A673 (cell line): ENCODE measurements around the gene KDM5A. TPM values are rescaled to one million over a fixed set of nuclear protein-coding genes. Genes with fewer than 3 reads are reported as not detected.

ENCODE experiments used
- BruUV-seq: library from RNA; stranded (reverse); fragments of 400-500 nt; replicated peaks from 2 replicates; lab custom pipeline; 2021; lab: Mats Ljungman, UMichigan
- CTCF ChIA-PET: fragments of 300-600 bp; sonication (Branson Sonifier 250); formaldehyde crosslinking; loops from one replicate; lab custom pipeline; 2022; ENCODE audit warnings: antibody characterized with exemption; lab: Charles Lee
- POLR2A ChIA-PET: fragments of 300-600 bp; sonication (Branson Sonifier 250); formaldehyde crosslinking; loops from one replicate; lab custom pipeline; 2022; ENCODE audit warnings: antibody characterized with exemption; ENCODE audit not compliant: low non-redundant PET; lab: Charles Lee
- DNase-seq: peaks from one replicate; pipeline ENCODE4 v3.0.0-alpha.2; 2015; ENCODE audit warnings: low spot score
- H3K27ac ChIP-seq: fragments of 200-600 bp; sonication (generic); 2 replicates; pipeline ENCODE4 v1.5.1; 2016; ENCODE audit warnings: mixed run types, low read depth, mild to moderate bottlenecking, mixed read lengths, antibody characterized with exemption, low read length; ENCODE audit not compliant: poor library complexity, severe bottlenecking
- H3K27me3 ChIP-seq: fragments of 200-600 bp; sonication (generic); replicated peaks from 2 replicates; pipeline ENCODE4 v1.6.1; 2017; ENCODE audit warnings: mixed run types, low read depth, mild to moderate bottlenecking, mixed read lengths, antibody characterized with exemption, low read length; ENCODE audit not compliant: insufficient read depth, poor library complexity
- H3K36me3 ChIP-seq: fragments of 200-600 bp; sonication (generic); 2 replicates; pipeline ENCODE4 v1.6.1; 2016; ENCODE audit warnings: mixed run types, mild to moderate bottlenecking, mixed read lengths, antibody characterized with exemption, low read length; ENCODE audit not compliant: insufficient read depth, poor library complexity, severe bottlenecking
- H3K4me1 ChIP-seq: fragments of 200-600 bp; sonication (generic); 2 replicates; pipeline ENCODE4 v1.6.1; 2017; ENCODE audit warnings: mixed run types, mild to moderate bottlenecking, mixed read lengths, antibody characterized with exemption, low read length; ENCODE audit not compliant: insufficient read depth, poor library complexity, severe bottlenecking
- H3K4me3 ChIP-seq: fragments of 200-600 bp; sonication (generic); 2 replicates; pipeline ENCODE4 v1.5.1; 2016; ENCODE audit warnings: low read depth, mixed run types, mild to moderate bottlenecking, mixed read lengths, low read length; ENCODE audit not compliant: poor library complexity, severe bottlenecking
- H3K9me3 ChIP-seq: fragments of 200-600 bp; sonication (generic); 2 replicates; pipeline ENCODE4 v1.6.1; 2016; ENCODE audit warnings: mixed run types, low read depth, mild to moderate bottlenecking, mixed read lengths, antibody characterized with exemption, low read length; ENCODE audit not compliant: poor library complexity, severe bottlenecking
- EZH2 ChIP-seq: fragments of 200-600 bp; sonication (generic); IDR thresholded peaks from 2 replicates; pipeline ENCODE4 v1.6.1; 2017; ENCODE audit warnings: borderline replicate concordance, low read depth, mild to moderate bottlenecking, mixed read lengths, antibody characterized with exemption, low read length; ENCODE audit not compliant: poor library complexity, severe bottlenecking
- intact Hi-C: fragments of 100-400 bp; cut with micrococcal nuclease; formaldehyde crosslinking; loops from one replicate; pipeline ENCODE4 v1.10.0; 2022; ENCODE audit not compliant: unreplicated experiment
- total RNA-seq: library from RNA; stranded (reverse); gene quantifications from 2 replicates; pipeline ENCODE4 v1.2.3, GENCODE V29; 2021
- TF ChIP-seq, protein P1 (sequence below): fragments of 300-800, 200-600 bp; sonication (generic); conservative IDR thresholded peaks from 2 replicates; pipeline ENCODE4 v1.5.1; 2017; ENCODE audit warnings: low read depth, mild to moderate bottlenecking, antibody characterized with exemption, low read length, moderate library complexity, mixed read lengths

The KDM5A gene
- total RNA-seq, 1 experiment from 2014 or later = 68.8 TPM

DNA sequence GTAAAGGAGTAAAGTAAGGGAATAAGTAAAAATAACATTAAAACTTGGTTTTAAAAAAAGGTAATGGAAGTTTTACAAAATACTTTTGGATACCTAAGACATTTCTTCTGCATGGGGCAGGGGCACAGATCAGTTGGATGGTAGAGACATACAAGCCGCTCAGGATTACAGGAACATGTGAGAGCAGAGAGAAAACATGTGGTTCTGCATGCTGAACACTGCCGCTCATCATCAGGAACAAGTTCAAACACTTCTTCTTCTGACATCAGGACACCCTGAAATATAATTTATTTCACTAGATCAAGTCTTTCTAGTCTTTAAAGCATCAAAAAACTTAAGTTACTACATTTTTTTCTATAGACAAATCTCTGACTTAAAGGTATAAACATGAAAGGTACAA lies 65.6 kb downstream of the KDM5A start:
- no peaks in the 10 kb centered on the region for H3K9me3 ChIP-seq
- no TSS peak for BruUV-seq
- H3K4me3 ChIP-seq = no peak overlapping the region
- H3K27ac ChIP-seq = no peak overlapping the region
- peaks cover 62% of the 10 kb centered on the region for H3K36me3 ChIP-seq
- intact Hi-C loops = no loop called here
- H3K4me1 ChIP-seq = no peaks in the 10 kb centered on the region
- H3K27me3 ChIP-seq = no peaks in the 10 kb centered on the region
- POLR2A ChIA-PET = no interaction called here
- no peak for DNase-seq
- CTCF ChIA-PET = no interaction called here
- no peak for TF ChIP-seq EZH2
- TF ChIP-seq, protein P1, sequence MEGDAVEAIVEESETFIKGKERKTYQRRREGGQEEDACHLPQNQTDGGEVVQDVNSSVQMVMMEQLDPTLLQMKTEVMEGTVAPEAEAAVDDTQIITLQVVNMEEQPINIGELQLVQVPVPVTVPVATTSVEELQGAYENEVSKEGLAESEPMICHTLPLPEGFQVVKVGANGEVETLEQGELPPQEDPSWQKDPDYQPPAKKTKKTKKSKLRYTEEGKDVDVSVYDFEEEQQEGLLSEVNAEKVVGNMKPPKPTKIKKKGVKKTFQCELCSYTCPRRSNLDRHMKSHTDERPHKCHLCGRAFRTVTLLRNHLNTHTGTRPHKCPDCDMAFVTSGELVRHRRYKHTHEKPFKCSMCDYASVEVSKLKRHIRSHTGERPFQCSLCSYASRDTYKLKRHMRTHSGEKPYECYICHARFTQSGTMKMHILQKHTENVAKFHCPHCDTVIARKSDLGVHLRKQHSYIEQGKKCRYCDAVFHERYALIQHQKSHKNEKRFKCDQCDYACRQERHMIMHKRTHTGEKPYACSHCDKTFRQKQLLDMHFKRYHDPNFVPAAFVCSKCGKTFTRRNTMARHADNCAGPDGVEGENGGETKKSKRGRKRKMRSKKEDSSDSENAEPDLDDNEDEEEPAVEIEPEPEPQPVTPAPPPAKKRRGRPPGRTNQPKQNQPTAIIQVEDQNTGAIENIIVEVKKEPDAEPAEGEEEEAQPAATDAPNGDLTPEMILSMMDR = no peak

DNA sequence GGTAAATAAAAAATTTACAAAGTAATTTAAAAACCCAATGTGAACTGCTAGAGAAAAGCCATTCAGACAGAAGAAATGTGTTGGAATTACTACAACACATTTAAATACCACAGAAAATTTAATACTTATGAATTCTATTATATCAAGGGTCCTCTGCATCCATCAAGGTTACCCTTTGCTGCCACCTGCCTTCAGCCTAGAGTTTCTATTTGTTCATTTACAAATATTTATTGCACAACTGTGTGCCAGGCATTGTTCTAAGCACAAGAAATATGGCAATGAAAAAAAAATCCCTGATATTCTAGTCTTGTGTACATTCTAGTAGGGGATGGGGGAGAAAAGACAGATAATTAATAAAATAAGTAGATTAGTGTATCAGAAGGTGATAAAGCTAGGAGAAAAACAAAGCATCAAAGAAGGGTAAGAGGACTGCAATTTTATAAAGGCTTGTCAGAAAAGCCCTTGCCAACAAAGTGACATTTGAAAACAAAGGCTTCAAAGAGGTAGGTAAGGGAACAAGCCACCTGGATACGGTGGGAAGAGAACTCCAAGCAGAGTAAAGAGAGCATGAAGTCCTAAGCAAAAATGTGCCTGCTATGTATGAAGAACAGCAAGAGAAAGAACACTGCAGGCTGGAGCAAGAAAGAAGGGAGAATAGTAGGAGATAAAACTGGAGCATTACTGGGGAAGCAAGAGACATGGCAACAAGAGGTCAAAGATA lies 67.4 kb downstream of the KDM5A start:
- TF ChIP-seq, protein P1 = 0 out of 2 replicates have a peak, but pooled peaks have one; percentile 24
- TF ChIP-seq EZH2 = no peak
- intact Hi-C loops = no loop called here
- BruUV-seq = no TSS peak
- H3K36me3 ChIP-seq = peaks cover 79% of the 10 kb centered on the region
- H3K27ac ChIP-seq = no peak overlapping the region
- CTCF ChIA-PET = no interaction called here
- H3K9me3 ChIP-seq = no peaks in the 10 kb centered on the region
- DNase-seq = no peak
- no peak overlapping the region for H3K4me3 ChIP-seq
- no peaks in the 10 kb centered on the region for H3K27me3 ChIP-seq
- H3K4me1 ChIP-seq = no peaks in the 10 kb centered on the region
- POLR2A ChIA-PET = no interaction called here

DNA sequence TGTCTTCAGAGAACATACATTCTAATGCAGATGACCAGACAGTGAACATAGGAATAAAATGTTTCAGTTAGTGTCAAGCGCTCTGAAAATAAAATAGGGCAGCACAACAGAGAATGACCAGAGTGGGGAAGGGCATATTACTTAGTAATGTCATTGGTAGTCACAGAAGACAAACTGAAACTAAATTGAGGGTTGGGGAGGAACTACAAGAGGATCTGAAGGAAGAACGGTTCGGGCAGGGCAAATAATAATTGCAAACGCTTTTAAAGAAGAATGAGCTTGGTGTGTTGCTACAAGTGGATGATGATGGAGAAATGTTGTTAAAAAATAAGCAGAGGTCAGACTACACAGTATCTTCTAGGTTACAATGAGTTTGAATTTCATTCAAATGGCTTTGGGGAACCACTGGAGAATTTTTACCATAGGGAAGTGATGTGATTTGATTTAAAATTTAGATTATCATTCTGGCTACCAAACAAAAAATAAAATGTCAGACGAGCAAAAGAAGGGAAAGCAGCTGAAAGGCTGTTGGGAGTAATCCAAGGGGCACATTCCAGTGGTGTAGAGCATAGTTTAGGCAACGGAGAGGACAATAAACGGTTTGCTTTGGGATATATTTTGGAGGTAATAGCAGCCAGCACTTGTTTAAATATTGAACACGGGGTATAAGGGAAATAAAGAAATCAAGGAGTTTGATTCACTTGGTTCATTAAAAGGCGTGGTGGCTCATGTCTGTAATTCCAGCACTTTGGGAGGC lies 70.2 kb downstream of the KDM5A start:
- CTCF ChIA-PET = no interaction called here
- BruUV-seq = no TSS peak
- TF ChIP-seq, protein P1 = no peak
- TF ChIP-seq EZH2 = no peak
- peaks cover 79% of the 10 kb centered on the region for H3K36me3 ChIP-seq
- no peak for DNase-seq
- H3K4me3 ChIP-seq = no peak overlapping the region
- intact Hi-C loops = no loop called here
- POLR2A ChIA-PET = no interaction called here
- no peaks in the 10 kb centered on the region for H3K27me3 ChIP-seq
- no peaks in the 10 kb centered on the region for H3K9me3 ChIP-seq
- H3K27ac ChIP-seq = no peak overlapping the region
- H3K4me1 ChIP-seq = no peaks in the 10 kb centered on the region
